GM23338 (cell line): ENCODE data around the gene PRKCQ. TPM values are rescaled to one million over a fixed set of nuclear protein-coding genes. Genes with fewer than 3 reads are reported as not detected.

ENCODE experiments used
- ATAC-seq: fragments of 200-7000 bp; cut with Tn5 transposase; 3 replicates; pipeline ENCODE4 v1.9.1; 2020
- DNase-seq: peaks from one replicate; pipeline ENCODE4 v3.0.0-alpha.2; 2015; ENCODE audit warnings: low spot score
- H2AFZ ChIP-seq: fragments of 200-600 bp; sonication (generic); 2 replicates; pipeline ENCODE4 v1.8.0; 2016; ENCODE audit warnings: antibody characterized with exemption, mild to moderate bottlenecking, moderate library complexity
- H3F3A ChIP-seq: fragments of 200-600 bp; sonication (generic); replicated peaks from 2 replicates; pipeline ENCODE4 v1.8.0; 2017; ENCODE audit warnings: antibody characterized with exemption, mixed run types, low read depth
- H3K27ac ChIP-seq: fragments of 200-600 bp; sonication (generic); 2 replicates; pipeline ENCODE4 v1.6.1; 2016; ENCODE audit warnings: low read depth
- H3K27me3 ChIP-seq: fragments of 200-600 bp; sonication (generic); 2 replicates; pipeline ENCODE4 v1.8.0; 2016; ENCODE audit warnings: mild to moderate bottlenecking, mixed run types, moderate library complexity; ENCODE audit not compliant: insufficient read depth
- H3K36me3 ChIP-seq: fragments of 200-600 bp; sonication (generic); 2 replicates; pipeline ENCODE4 v1.8.0; 2016; ENCODE audit warnings: mild to moderate bottlenecking; ENCODE audit not compliant: insufficient read depth
- H3K4me1 ChIP-seq: fragments of 200-600 bp; sonication (generic); 2 replicates; pipeline ENCODE4 v1.8.0; 2016; ENCODE audit warnings: mild to moderate bottlenecking, moderate library complexity; ENCODE audit not compliant: insufficient read depth
- H3K4me2 ChIP-seq: fragments of 200-600 bp; sonication (generic); 2 replicates; pipeline ENCODE4 v1.7.1; 2017; ENCODE audit warnings: mixed run types
- H3K4me3 ChIP-seq: fragments of 200-600 bp; sonication (generic); 2 replicates; pipeline ENCODE4 v1.6.1; 2016; ENCODE audit warnings: mixed run types
- H3K79me2 ChIP-seq: fragments of 200-600 bp; sonication (generic); replicated peaks from 2 replicates; pipeline ENCODE4 v1.8.0; 2017; ENCODE audit warnings: mild to moderate bottlenecking; ENCODE audit not compliant: insufficient read depth
- H3K9me2 ChIP-seq: fragments of 200-600 bp; sonication (generic); 2 replicates; pipeline ENCODE4 v1.8.0; 2017; ENCODE audit not compliant: insufficient read depth
- H4K20me1 ChIP-seq: fragments of 200-600 bp; sonication (generic); replicated peaks from 2 replicates; pipeline ENCODE4 v1.8.0; 2017; ENCODE audit warnings: mild to moderate bottlenecking; ENCODE audit not compliant: insufficient read depth
- H3K27ac Mint-ChIP-seq: 2 replicates; pipeline ENCODE4 v1.8.0; 2020; ENCODE audit warnings: inconsistent platforms, mild to moderate bottlenecking, moderate library complexity, mixed read lengths
- H3K27me3 Mint-ChIP-seq: 3 replicates; pipeline ENCODE4 v1.8.0; 2022; ENCODE audit warnings: low read depth, mild to moderate bottlenecking, moderate library complexity, mixed read lengths, inconsistent platforms; ENCODE audit not compliant: insufficient read depth, poor library complexity
- H3K36me3 Mint-ChIP-seq: 3 replicates; pipeline ENCODE4 v1.8.0; 2021; ENCODE audit warnings: low read depth, mild to moderate bottlenecking, inconsistent platforms, moderate library complexity, mixed read lengths
- H3K4me1 Mint-ChIP-seq: 3 replicates; pipeline ENCODE4 v1.8.0; 2020; ENCODE audit warnings: mild to moderate bottlenecking, inconsistent platforms, mixed read lengths
- H3K4me3 Mint-ChIP-seq: 3 replicates; pipeline ENCODE4 v1.8.0; 2021; ENCODE audit warnings: moderate library complexity, mild to moderate bottlenecking, inconsistent platforms, mixed read lengths
- H3K9me3 Mint-ChIP-seq: 3 replicates; pipeline ENCODE4 v1.8.0; 2020; ENCODE audit warnings: moderate library complexity, mild to moderate bottlenecking, inconsistent platforms, mixed read lengths
- CREB1 ChIP-seq: fragments of 250-450 bp; sonication (Bioruptor Pico); IDR thresholded peaks from 2 replicates; pipeline ENCODE4 v1.5.0; 2020; ENCODE audit warnings: low read depth, mild to moderate bottlenecking, moderate library complexity
- ETS1 ChIP-seq: IDR thresholded peaks from 2 replicates; pipeline ENCODE4 v1.6.1; 2016; ENCODE audit warnings: antibody characterized with exemption
- EZH2 ChIP-seq: fragments of 200-600 bp; sonication (generic); IDR thresholded peaks from one replicate; pipeline ENCODE4 v1.8.0; 2017; ENCODE audit warnings: antibody characterized with exemption, mild to moderate bottlenecking, low read depth; ENCODE audit not compliant: unreplicated experiment
- EZH2phosphoT487 ChIP-seq: fragments of 200-600 bp; sonication (generic); IDR thresholded peaks from one replicate; pipeline ENCODE4 v1.8.1; 2018; ENCODE audit warnings: antibody characterized with exemption; ENCODE audit not compliant: unreplicated experiment
- JUNB ChIP-seq: IDR thresholded peaks from one replicate; pipeline ENCODE4 v1.6.1; 2016; ENCODE audit warnings: antibody characterized with exemption; ENCODE audit not compliant: unreplicated experiment
- NANOG ChIP-seq: IDR thresholded peaks from 2 replicates; pipeline ENCODE4 v1.6.1; 2016; ENCODE audit warnings: antibody characterized with exemption, borderline replicate concordance
- POLR2AphosphoS5 ChIP-seq: IDR thresholded peaks from 2 replicates; pipeline ENCODE4 v1.6.1; 2016; ENCODE audit warnings: antibody characterized with exemption, low read depth
- STAT1 ChIP-seq: IDR thresholded peaks from one replicate; pipeline ENCODE4 v1.6.1; 2016; ENCODE audit warnings: antibody characterized with exemption; ENCODE audit not compliant: unreplicated experiment
- ZNF114 ChIP-seq: fragments of 250-450 bp; sonication (Bioruptor Pico); IDR thresholded peaks from 2 replicates; pipeline ENCODE4 v1.5.0; 2020; ENCODE audit warnings: mild to moderate bottlenecking, moderate library complexity
- ZNF331 ChIP-seq: fragments of 250-450 bp; sonication (Bioruptor Pico); IDR thresholded peaks from 2 replicates; pipeline ENCODE4 v1.5.0; 2020; ENCODE audit warnings: low read depth, mild to moderate bottlenecking, moderate library complexity
- polyA plus RNA-seq: library from polyadenylated mRNA; unstranded; fragments of >200 nt; fragmentation: Nextera tagmentation; extraction: Ambion mirVana; gene quantifications from 2 replicates; pipeline ENCODE4 v1.2.1, GENCODE V29; 2016
- total RNA-seq: library from RNA; depleted of rRNA; stranded (reverse); fragments of >200 nt; shearing (Covaris generic); gene quantifications from 2 replicates; pipeline ENCODE4 v1.2.3, GENCODE V29; 2014
- TF ChIP-seq, protein P1 (sequence below): IDR thresholded peaks from one replicate; pipeline ENCODE4 v1.6.1; 2018; ENCODE audit warnings: antibody characterized with exemption; ENCODE audit not compliant: unreplicated experiment
- TF ChIP-seq, protein P2 (sequence below), 2 experiments: fragments of 200-600 bp in 1 of 2; sonication (generic) in 1 of 2; conservative IDR thresholded peaks; 2 replicates each; pipeline versions ENCODE4 v1.5.1 to v1.6.1; 2016 to 2017; ENCODE audit warnings: antibody characterized with exemption in 2 of 2, low read depth in 2 of 2, mild to moderate bottlenecking in 2 of 2, moderate library complexity in 1 of 2
- TF ChIP-seq, protein P3 (sequence below): fragments of 250-450 bp; sonication (Bioruptor Pico); IDR thresholded peaks from 2 replicates; pipeline ENCODE4 v1.5.0; 2020; ENCODE audit warnings: mild to moderate bottlenecking, moderate library complexity

Gene PRKCQ
- total and polyA plus RNA-seq, 2 experiments from 2014 or later = 12.6 to 28.5 TPM

GRCh38 chr10:6461961-6462360, 118.1 kb downstream of the PRKCQ start:
- ATAC-seq (no peak), DNase-seq (no peak)
- Histone ChIP-seq H3K79me2 (no peaks in the 10 kb centered on the region), H3K4me1 (peaks cover 5% of the 10 kb centered on the region; the same call in 1 of the 2 replicates), H3K4me3 (no peak overlapping the region), H3K27me3 (no peaks in the 10 kb centered on the region), H3K36me3 (peaks cover 21% of the 10 kb centered on the region), H4K20me1 (no peaks in the 10 kb centered on the region; the same call in 1 of the 2 replicates), H3K4me2 (no peak overlapping the region), H3K27ac (no peak overlapping the region), H3K9me2 (peaks cover 14% of the 10 kb centered on the region; the same call in 1 of the 2 replicates), H3F3A (no peaks in the 10 kb centered on the region), H2AFZ (no peak overlapping the region)
- TF ChIP-seq STAT1 = no peak
- TF ChIP-seq, protein P1, sequence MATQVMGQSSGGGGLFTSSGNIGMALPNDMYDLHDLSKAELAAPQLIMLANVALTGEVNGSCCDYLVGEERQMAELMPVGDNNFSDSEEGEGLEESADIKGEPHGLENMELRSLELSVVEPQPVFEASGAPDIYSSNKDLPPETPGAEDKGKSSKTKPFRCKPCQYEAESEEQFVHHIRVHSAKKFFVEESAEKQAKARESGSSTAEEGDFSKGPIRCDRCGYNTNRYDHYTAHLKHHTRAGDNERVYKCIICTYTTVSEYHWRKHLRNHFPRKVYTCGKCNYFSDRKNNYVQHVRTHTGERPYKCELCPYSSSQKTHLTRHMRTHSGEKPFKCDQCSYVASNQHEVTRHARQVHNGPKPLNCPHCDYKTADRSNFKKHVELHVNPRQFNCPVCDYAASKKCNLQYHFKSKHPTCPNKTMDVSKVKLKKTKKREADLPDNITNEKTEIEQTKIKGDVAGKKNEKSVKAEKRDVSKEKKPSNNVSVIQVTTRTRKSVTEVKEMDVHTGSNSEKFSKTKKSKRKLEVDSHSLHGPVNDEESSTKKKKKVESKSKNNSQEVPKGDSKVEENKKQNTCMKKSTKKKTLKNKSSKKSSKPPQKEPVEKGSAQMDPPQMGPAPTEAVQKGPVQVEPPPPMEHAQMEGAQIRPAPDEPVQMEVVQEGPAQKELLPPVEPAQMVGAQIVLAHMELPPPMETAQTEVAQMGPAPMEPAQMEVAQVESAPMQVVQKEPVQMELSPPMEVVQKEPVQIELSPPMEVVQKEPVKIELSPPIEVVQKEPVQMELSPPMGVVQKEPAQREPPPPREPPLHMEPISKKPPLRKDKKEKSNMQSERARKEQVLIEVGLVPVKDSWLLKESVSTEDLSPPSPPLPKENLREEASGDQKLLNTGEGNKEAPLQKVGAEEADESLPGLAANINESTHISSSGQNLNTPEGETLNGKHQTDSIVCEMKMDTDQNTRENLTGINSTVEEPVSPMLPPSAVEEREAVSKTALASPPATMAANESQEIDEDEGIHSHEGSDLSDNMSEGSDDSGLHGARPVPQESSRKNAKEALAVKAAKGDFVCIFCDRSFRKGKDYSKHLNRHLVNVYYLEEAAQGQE = no peak
- TF ChIP-seq NANOG = no peak
- no peak for TF ChIP-seq JUNB
- TF ChIP-seq ETS1 = no peak
- no peak for TF ChIP-seq POLR2AphosphoS5
- TF ChIP-seq, protein P2, sequence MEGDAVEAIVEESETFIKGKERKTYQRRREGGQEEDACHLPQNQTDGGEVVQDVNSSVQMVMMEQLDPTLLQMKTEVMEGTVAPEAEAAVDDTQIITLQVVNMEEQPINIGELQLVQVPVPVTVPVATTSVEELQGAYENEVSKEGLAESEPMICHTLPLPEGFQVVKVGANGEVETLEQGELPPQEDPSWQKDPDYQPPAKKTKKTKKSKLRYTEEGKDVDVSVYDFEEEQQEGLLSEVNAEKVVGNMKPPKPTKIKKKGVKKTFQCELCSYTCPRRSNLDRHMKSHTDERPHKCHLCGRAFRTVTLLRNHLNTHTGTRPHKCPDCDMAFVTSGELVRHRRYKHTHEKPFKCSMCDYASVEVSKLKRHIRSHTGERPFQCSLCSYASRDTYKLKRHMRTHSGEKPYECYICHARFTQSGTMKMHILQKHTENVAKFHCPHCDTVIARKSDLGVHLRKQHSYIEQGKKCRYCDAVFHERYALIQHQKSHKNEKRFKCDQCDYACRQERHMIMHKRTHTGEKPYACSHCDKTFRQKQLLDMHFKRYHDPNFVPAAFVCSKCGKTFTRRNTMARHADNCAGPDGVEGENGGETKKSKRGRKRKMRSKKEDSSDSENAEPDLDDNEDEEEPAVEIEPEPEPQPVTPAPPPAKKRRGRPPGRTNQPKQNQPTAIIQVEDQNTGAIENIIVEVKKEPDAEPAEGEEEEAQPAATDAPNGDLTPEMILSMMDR (conservative IDR thresholded peaks at IDR 0.05; ENCODE audit: low read depth in 2 of 2) = no peak
- TF ChIP-seq EZH2phosphoT487 = no peak
- TF ChIP-seq ZNF331 (CRISPR knock-in tag) = no peak
- no peak for TF ChIP-seq EZH2
- TF ChIP-seq ZNF114 (CRISPR knock-in tag) = no peak
- TF ChIP-seq, protein P3, sequence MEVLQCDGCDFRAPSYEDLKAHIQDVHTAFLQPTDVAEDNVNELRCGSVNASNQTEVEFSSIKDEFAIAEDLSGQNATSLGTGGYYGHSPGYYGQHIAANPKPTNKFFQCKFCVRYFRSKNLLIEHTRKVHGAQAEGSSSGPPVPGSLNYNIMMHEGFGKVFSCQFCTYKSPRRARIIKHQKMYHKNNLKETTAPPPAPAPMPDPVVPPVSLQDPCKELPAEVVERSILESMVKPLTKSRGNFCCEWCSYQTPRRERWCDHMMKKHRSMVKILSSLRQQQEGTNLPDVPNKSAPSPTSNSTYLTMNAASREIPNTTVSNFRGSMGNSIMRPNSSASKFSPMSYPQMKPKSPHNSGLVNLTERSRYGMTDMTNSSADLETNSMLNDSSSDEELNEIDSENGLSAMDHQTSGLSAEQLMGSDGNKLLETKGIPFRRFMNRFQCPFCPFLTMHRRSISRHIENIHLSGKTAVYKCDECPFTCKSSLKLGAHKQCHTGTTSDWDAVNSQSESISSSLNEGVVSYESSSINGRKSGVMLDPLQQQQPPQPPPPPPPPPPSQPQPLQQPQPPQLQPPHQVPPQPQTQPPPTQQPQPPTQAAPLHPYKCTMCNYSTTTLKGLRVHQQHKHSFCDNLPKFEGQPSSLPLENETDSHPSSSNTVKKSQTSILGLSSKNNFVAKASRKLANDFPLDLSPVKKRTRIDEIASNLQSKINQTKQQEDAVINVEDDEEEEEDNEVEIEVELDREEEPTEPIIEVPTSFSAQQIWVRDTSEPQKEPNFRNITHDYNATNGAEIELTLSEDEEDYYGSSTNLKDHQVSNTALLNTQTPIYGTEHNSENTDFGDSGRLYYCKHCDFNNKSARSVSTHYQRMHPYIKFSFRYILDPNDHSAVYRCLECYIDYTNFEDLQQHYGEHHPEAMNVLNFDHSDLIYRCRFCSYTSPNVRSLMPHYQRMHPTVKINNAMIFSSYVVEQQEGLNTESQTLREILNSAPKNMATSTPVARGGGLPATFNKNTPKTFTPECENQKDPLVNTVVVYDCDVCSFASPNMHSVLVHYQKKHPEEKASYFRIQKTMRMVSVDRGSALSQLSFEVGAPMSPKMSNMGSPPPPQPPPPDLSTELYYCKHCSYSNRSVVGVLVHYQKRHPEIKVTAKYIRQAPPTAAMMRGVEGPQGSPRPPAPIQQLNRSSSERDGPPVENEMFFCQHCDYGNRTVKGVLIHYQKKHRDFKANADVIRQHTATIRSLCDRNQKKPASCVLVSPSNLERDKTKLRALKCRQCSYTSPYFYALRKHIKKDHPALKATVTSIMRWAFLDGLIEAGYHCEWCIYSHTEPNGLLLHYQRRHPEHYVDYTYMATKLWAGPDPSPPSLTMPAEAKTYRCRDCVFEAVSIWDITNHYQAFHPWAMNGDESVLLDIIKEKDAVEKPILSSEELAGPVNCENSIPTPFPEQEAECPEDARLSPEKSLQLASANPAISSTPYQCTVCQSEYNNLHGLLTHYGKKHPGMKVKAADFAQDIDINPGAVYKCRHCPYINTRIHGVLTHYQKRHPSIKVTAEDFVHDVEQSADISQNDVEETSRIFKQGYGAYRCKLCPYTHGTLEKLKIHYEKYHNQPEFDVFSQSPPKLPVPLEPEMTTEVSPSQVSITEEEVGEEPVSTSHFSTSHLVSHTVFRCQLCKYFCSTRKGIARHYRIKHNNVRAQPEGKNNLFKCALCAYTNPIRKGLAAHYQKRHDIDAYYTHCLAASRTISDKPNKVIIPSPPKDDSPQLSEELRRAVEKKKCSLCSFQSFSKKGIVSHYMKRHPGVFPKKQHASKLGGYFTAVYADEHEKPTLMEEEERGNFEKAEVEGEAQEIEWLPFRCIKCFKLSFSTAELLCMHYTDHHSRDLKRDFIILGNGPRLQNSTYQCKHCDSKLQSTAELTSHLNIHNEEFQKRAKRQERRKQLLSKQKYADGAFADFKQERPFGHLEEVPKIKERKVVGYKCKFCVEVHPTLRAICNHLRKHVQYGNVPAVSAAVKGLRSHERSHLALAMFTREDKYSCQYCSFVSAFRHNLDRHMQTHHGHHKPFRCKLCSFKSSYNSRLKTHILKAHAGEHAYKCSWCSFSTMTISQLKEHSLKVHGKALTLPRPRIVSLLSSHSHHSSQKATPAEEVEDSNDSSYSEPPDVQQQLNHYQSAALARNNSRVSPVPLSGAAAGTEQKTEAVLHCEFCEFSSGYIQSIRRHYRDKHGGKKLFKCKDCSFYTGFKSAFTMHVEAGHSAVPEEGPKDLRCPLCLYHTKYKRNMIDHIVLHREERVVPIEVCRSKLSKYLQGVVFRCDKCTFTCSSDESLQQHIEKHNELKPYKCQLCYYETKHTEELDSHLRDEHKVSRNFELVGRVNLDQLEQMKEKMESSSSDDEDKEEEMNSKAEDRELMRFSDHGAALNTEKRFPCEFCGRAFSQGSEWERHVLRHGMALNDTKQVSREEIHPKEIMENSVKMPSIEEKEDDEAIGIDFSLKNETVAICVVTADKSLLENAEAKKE (CRISPR knock-in tag) = no peak
- TF ChIP-seq CREB1 (CRISPR knock-in tag) = no peak
- no peak overlapping the region for H3K4me3 Mint-ChIP-seq
- peaks cover 55% of the 10 kb centered on the region for H3K36me3 Mint-ChIP-seq
- peaks cover 8% of the 10 kb centered on the region; the same call in 2 of the 3 replicates for H3K4me1 Mint-ChIP-seq
- peaks cover 4% of the 10 kb centered on the region for H3K9me3 Mint-ChIP-seq
- no peak overlapping the region for H3K27ac Mint-ChIP-seq
- H3K27me3 Mint-ChIP-seq = no peaks in the 10 kb centered on the region
